Activated T-helper 1 cell treated with anti-CD3 and anti-CD28 coated beads, Interleukin-12 subunit alpha, Interleukin-12 subunit beta, Interleukin-2, Interleukin-4 antibody, amounts not matched to agents 30 ng/mL and 10 ng/mL and 1 ng/mL, durations not matched to agents 14 hours and 24 hours and 36 hours (primary cell): ENCODE results near the gene FRMD4A. TPM values are rescaled to one million over a fixed set of nuclear protein-coding genes. Genes with fewer than 3 reads are reported as not detected.

Experiments
- DNase-seq: peaks from one replicate; pipeline ENCODE4 v3.0.0; 2021; ENCODE audit warnings: low spot score
- H3K27ac Mint-ChIP-seq: one replicate; pipeline ENCODE4 v1.8.0; 2021; ENCODE audit warnings: mild to moderate bottlenecking, mixed read lengths
- H3K27me3 Mint-ChIP-seq: one replicate; pipeline ENCODE4 v1.8.0; 2022; ENCODE audit warnings: mild to moderate bottlenecking, moderate library complexity, mixed read lengths; ENCODE audit not compliant: insufficient read depth
- H3K36me3 Mint-ChIP-seq: one replicate; pipeline ENCODE4 v1.8.0; 2021; ENCODE audit warnings: low read depth, mixed read lengths
- H3K4me1 Mint-ChIP-seq: one replicate; pipeline ENCODE4 v1.8.0; 2021; ENCODE audit warnings: low read depth, mixed read lengths
- H3K4me3 Mint-ChIP-seq: one replicate; pipeline ENCODE4 v1.8.0; 2021; ENCODE audit warnings: mild to moderate bottlenecking, moderate library complexity, mixed read lengths
- H3K9me3 Mint-ChIP-seq: one replicate; pipeline ENCODE4 v1.8.0; 2021; ENCODE audit warnings: mixed read lengths
- intact Hi-C: fragments of 100-400 bp; cut with micrococcal nuclease; formaldehyde crosslinking; loops from one replicate; pipeline ENCODE4 v1.15.1; 2024
- total RNA-seq: library from RNA; stranded (reverse); gene quantifications from 2 replicates; pipeline ENCODE4 v1.2.3, GENCODE V29; 2022

Gene FRMD4A
- 0.07 and 0.31 TPM in 2 replicates for total RNA-seq

- Mint-ChIP-seq H3K4me3 (no peak within 1 kb of the TSS), H3K27me3 (peaks cover 22% of the 10 kb centered on the region), H3K36me3 (no peaks in the 10 kb centered on the region), H3K9me3 (no peaks in the 10 kb centered on the region), H3K27ac (no peak within 1 kb of the TSS), H3K4me1 (no peaks in the 10 kb centered on the region)
- intact Hi-C loops = no loop called here
- DNase-seq = no peak
Observed at GRCh38 chr10:14330388-14331061, at the start of gene FRMD4A. FRMD4A (minus strand) TSS chr10:14330924.

GRCh38 chr10:14379556-14380280 lies 49.0 kb upstream of the FRMD4A start:
- no peak for DNase-seq
- intact Hi-C loops = no loop called here
- Mint-ChIP-seq H3K36me3 (no peaks in the 10 kb centered on the region), H3K4me3 (no peak overlapping the region), H3K4me1 (peaks cover 13% of the 10 kb centered on the region), H3K27ac (no peak overlapping the region), H3K27me3 (peaks cover 11% of the 10 kb centered on the region), H3K9me3 (no peaks in the 10 kb centered on the region)

- no peak overlapping the region for H3K27ac Mint-ChIP-seq
- H3K9me3 Mint-ChIP-seq = no peaks in the 10 kb centered on the region
- peaks cover 11% of the 10 kb centered on the region for H3K27me3 Mint-ChIP-seq
- H3K4me3 Mint-ChIP-seq = no peak overlapping the region
- H3K36me3 Mint-ChIP-seq = no peaks in the 10 kb centered on the region
- intact Hi-C loops = no loop called here
- DNase-seq = no peak
- peaks cover 13% of the 10 kb centered on the region for H3K4me1 Mint-ChIP-seq
Observed at GRCh38 chr10:14378387-14378960, 47.8 kb upstream of the FRMD4A start.

GRCh38 chr10:14377591-14378175 lies 47.0 kb upstream of the FRMD4A start:
- peaks cover 16% of the 10 kb centered on the region for H3K27me3 Mint-ChIP-seq
- no peak overlapping the region for H3K27ac Mint-ChIP-seq
- no peaks in the 10 kb centered on the region for H3K36me3 Mint-ChIP-seq
- DNase-seq = no peak
- H3K4me3 Mint-ChIP-seq = no peak overlapping the region
- no peaks in the 10 kb centered on the region for H3K9me3 Mint-ChIP-seq
- intact Hi-C loops = no loop called here
- peaks cover 13% of the 10 kb centered on the region for H3K4me1 Mint-ChIP-seq

GRCh38 chr10:14374745-14375445 lies 44.2 kb upstream of the FRMD4A start:
- Mint-ChIP-seq H3K4me3 (no peak overlapping the region), H3K9me3 (no peaks in the 10 kb centered on the region), H3K36me3 (peaks cover under 1% of the 10 kb centered on the region), H3K27ac (no peak overlapping the region), H3K27me3 (peaks cover 20% of the 10 kb centered on the region), H3K4me1 (no peaks in the 10 kb centered on the region)
- intact Hi-C loops = no loop called here
- no peak for DNase-seq

- Mint-ChIP-seq H3K27ac (no peak overlapping the region), H3K27me3 (peaks cover 23% of the 10 kb centered on the region), H3K36me3 (peaks cover 2% of the 10 kb centered on the region), H3K4me3 (no peak overlapping the region), H3K4me1 (no peaks in the 10 kb centered on the region), H3K9me3 (no peaks in the 10 kb centered on the region)
- intact Hi-C loops = no loop called here
- no peak for DNase-seq
Observed at GRCh38 chr10:14372606-14373005, 41.9 kb upstream of the FRMD4A start.

- intact Hi-C loops = no loop called here
- Mint-ChIP-seq H3K9me3 (no peaks in the 10 kb centered on the region), H3K27ac (no peak overlapping the region), H3K36me3 (peaks cover 2% of the 10 kb centered on the region), H3K4me3 (no peak overlapping the region), H3K27me3 (peaks cover 18% of the 10 kb centered on the region), H3K4me1 (no peaks in the 10 kb centered on the region)
- DNase-seq = no peak
Observed at GRCh38 chr10:14371581-14371980, 40.9 kb upstream of the FRMD4A start.

GRCh38 chr10:14370894-14371293 lies 40.2 kb upstream of the FRMD4A start:
- H3K9me3 Mint-ChIP-seq = no peaks in the 10 kb centered on the region
- no peak for DNase-seq
- H3K27me3 Mint-ChIP-seq = peaks cover 21% of the 10 kb centered on the region
- H3K4me3 Mint-ChIP-seq = no peak overlapping the region
- no peaks in the 10 kb centered on the region for H3K4me1 Mint-ChIP-seq
- H3K36me3 Mint-ChIP-seq = peaks cover 2% of the 10 kb centered on the region
- H3K27ac Mint-ChIP-seq = no peak overlapping the region
- intact Hi-C loops = no loop called here

GRCh38 chr10:14369906-14370305 lies 39.2 kb upstream of the FRMD4A start:
- H3K4me1 Mint-ChIP-seq = no peaks in the 10 kb centered on the region
- peaks cover 2% of the 10 kb centered on the region for H3K36me3 Mint-ChIP-seq
- no peak overlapping the region for H3K27ac Mint-ChIP-seq
- intact Hi-C loops = no loop called here
- H3K27me3 Mint-ChIP-seq = peaks cover 21% of the 10 kb centered on the region
- no peak overlapping the region for H3K4me3 Mint-ChIP-seq
- DNase-seq = no peak
- no peaks in the 10 kb centered on the region for H3K9me3 Mint-ChIP-seq

GRCh38 chr10:14366760-14367159 lies 36.0 kb upstream of the FRMD4A start:
- DNase-seq = no peak
- no peak overlapping the region for H3K27ac Mint-ChIP-seq
- peaks cover 2% of the 10 kb centered on the region for H3K36me3 Mint-ChIP-seq
- no peak overlapping the region for H3K4me3 Mint-ChIP-seq
- intact Hi-C loops = no loop called here
- H3K9me3 Mint-ChIP-seq = no peaks in the 10 kb centered on the region
- peaks cover 12% of the 10 kb centered on the region for H3K27me3 Mint-ChIP-seq
- H3K4me1 Mint-ChIP-seq = no peaks in the 10 kb centered on the region

- no peak for DNase-seq
- peaks cover 2% of the 10 kb centered on the region for H3K36me3 Mint-ChIP-seq
- no peak overlapping the region for H3K4me3 Mint-ChIP-seq
- no peak overlapping the region for H3K27ac Mint-ChIP-seq
- no peaks in the 10 kb centered on the region for H3K4me1 Mint-ChIP-seq
- peaks cover 12% of the 10 kb centered on the region for H3K27me3 Mint-ChIP-seq
- no peaks in the 10 kb centered on the region for H3K9me3 Mint-ChIP-seq
- intact Hi-C loops = no loop called here
Observed at GRCh38 chr10:14365266-14365665, 34.5 kb upstream of the FRMD4A start.

GRCh38 chr10:14362104-14362503 lies 31.4 kb upstream of the FRMD4A start:
- no peak overlapping the region for H3K4me3 Mint-ChIP-seq
- no peak for DNase-seq
- peaks cover 5% of the 10 kb centered on the region for H3K27me3 Mint-ChIP-seq
- no peak overlapping the region for H3K27ac Mint-ChIP-seq
- H3K9me3 Mint-ChIP-seq = no peaks in the 10 kb centered on the region
- intact Hi-C loops = no loop called here
- no peaks in the 10 kb centered on the region for H3K36me3 Mint-ChIP-seq
- H3K4me1 Mint-ChIP-seq = no peaks in the 10 kb centered on the region
